Activated CD8-positive, alpha-beta T cell treated with anti-CD3 and anti-CD28 coated beads, Interleukin-2, amount 10 ng/mL, durations not matched to agents 7 days and 5 days (primary cell): Measurements from ENCODE around the gene KLHL13. TPM values are rescaled to one million over a fixed set of nuclear protein-coding genes. Genes with fewer than 3 reads are reported as not detected.
"Not testable (repeated sequence)": the region's sequence is repeated elsewhere in the genome, so short reads cannot be mapped to it uniquely, and the experiment has no call there.

Source experiments
- ATAC-seq: fragments of 150-1000 bp; cut with Tn5 transposase; one replicate; pipeline ENCODE4 v1.10.0; 2021; ENCODE audit warnings: moderate library complexity
- CTCF ChIA-PET: fragments of 350-600 bp; sonication (Branson Sonifier 250); formaldehyde crosslinking; loops from one replicate; lab custom pipeline; 2021; ENCODE audit warnings: antibody characterized with exemption; lab: Charles Lee
- POLR2A ChIA-PET: fragments of 350-600 bp; sonication (Branson Sonifier 250); formaldehyde crosslinking; loops from one replicate; lab custom pipeline; 2021; ENCODE audit warnings: antibody characterized with exemption; lab: Charles Lee
- DNase-seq: peaks from one replicate; pipeline ENCODE4 v3.0.0-alpha.2; 2020
- H3K27ac Mint-ChIP-seq: one replicate; pipeline ENCODE4 v1.8.0; 2021; ENCODE audit warnings: mild to moderate bottlenecking, mixed read lengths
- H3K27me3 Mint-ChIP-seq: one replicate; pipeline ENCODE4 v1.8.0; 2021; ENCODE audit warnings: low read depth, mixed read lengths
- H3K36me3 Mint-ChIP-seq: one replicate; pipeline ENCODE4 v1.8.0; 2021; ENCODE audit warnings: low read depth, mixed read lengths
- H3K4me1 Mint-ChIP-seq: one replicate; pipeline ENCODE4 v1.8.0; 2021; ENCODE audit warnings: low read depth, mixed read lengths
- H3K4me3 Mint-ChIP-seq: one replicate; pipeline ENCODE4 v1.8.0; 2021; ENCODE audit warnings: mild to moderate bottlenecking, mixed read lengths
- H3K9me3 Mint-ChIP-seq: one replicate; pipeline ENCODE4 v1.8.0; 2022; ENCODE audit warnings: mixed read lengths; ENCODE audit not compliant: insufficient read depth
- total RNA-seq, 2 experiments: library from RNA; stranded (reverse); gene quantifications; one replicate each; pipeline ENCODE4 v1.2.3, GENCODE V29; 2021

Gene KLHL13
- total RNA-seq, 2 experiments from 2014 or later: 0.08 TPM; not detected in 1

DNA sequence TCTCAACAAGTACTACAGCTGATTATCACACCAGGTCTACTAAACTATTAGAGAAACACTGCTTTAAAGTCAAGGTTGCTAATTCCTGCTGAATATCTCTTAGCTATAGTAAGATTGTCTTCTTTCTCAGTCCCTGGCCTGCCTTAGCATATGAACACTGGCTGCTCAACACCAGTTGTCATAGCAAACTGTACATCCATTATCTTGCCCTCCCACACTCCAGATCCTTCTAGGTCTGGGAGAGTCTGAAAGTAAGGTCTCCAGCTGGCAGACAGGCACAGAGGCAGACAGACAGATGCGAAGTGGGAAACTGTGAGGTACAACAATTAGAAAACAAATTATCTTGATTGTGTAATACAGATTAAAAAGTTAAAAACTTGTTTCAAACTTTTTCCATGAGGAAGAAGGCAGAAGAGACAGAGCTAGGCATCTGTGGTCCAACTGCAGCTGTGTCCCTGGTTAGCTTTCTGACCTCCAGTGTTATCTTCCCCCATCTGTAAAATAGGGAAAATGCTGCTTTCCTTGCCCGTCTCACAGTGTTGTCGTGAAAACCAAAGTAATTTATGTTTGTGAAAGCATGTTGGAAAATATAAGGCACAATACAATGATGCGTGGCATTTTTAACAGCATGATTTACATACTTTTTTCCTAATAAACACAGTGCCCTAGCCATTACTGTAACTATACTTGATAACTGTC, 133.8 kb downstream of the KLHL13 start:
- H3K9me3 Mint-ChIP-seq: no peaks in the 10 kb centered on the region
- H3K4me3 Mint-ChIP-seq: no peak overlapping the region
- ChIA-PET CTCF (no interaction called here), POLR2A (no interaction called here)
- no peak overlapping the region for H3K27ac Mint-ChIP-seq
- H3K36me3 Mint-ChIP-seq: no peaks in the 10 kb centered on the region
- ATAC-seq: no peak
- H3K27me3 Mint-ChIP-seq: no peaks in the 10 kb centered on the region
- DNase-seq: no peak
- no peaks in the 10 kb centered on the region for H3K4me1 Mint-ChIP-seq

DNA sequence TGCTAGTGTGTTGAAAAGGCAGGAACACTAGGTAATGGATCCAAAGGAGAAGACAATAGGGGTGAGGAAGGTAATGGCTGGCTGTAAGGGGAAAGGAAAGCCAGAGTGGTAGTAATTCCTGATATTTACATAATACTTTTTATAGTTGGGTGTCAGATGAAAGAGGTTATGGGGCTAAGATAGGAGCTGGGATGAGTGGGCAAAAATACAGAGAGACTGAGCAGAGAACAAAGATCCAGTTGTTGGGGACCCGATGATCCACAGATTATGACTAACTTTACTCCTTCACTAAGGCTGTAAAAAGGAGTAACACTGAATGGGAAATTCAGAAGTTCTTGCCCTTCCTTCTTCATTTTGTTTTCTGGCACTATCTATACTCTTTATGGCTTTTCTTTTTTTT, 138.2 kb downstream of the KLHL13 start:
- Mint-ChIP-seq H3K9me3 (no peaks in the 10 kb centered on the region), H3K27me3 (no peaks in the 10 kb centered on the region), H3K36me3 (no peaks in the 10 kb centered on the region), H3K4me3 (no peak overlapping the region), H3K4me1 (no peaks in the 10 kb centered on the region), H3K27ac (no peak overlapping the region)
- ChIA-PET POLR2A (no interaction called here), CTCF (no interaction called here)
- ATAC-seq: no peak
- DNase-seq: no peak

- no peaks in the 10 kb centered on the region for H3K27me3 Mint-ChIP-seq
- no peaks in the 10 kb centered on the region for H3K4me1 Mint-ChIP-seq
- no peaks in the 10 kb centered on the region for H3K36me3 Mint-ChIP-seq
- ChIA-PET CTCF (no interaction called here), POLR2A (no interaction called here)
- no peak overlapping the region for H3K27ac Mint-ChIP-seq
- ATAC-seq (no peak), DNase-seq (no peak)
- no peaks in the 10 kb centered on the region for H3K9me3 Mint-ChIP-seq
- no peak overlapping the region for H3K4me3 Mint-ChIP-seq
Measured at GRCh38 chrX:117977526-117977925, 139.1 kb downstream of the KLHL13 start.

DNA sequence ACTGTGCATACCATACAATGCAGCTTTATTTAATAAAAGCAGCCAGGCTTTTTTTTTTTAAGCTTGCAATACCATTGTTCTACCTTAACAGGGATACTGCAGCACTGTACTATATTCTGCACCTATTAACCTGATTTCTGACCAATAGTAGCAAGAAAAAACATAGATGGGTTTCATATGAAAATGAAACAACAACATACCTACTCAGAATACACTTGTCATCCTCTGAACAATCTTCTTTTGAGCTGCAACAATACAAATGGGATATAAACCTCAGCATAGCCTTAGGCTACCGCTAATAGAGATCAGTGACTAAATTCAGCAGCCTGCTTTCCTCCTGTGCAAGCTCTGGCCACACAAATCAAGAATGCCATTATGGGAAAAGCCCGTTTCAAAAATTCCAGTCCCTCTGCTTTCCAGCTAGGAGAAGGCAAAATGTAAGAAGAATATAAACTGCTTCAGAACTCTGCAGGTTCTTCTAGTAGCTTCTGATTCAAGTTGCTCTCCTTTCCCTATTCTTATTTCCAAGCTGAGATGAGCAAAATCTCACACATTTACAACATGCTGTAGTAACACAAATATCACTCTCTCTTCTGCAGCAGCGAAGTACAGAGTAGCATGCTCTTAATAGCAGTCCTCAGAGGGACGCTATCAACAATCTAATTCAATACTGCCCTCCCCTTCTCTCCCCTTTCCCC, 143.4 kb downstream of the KLHL13 start:
- Mint-ChIP-seq H3K27ac (no peak overlapping the region), H3K27me3 (no peaks in the 10 kb centered on the region), H3K36me3 (no peaks in the 10 kb centered on the region), H3K4me1 (no peaks in the 10 kb centered on the region), H3K9me3 (no peaks in the 10 kb centered on the region), H3K4me3 (no peak overlapping the region)
- CTCF ChIA-PET: interaction anchor here (0.8 kb wide), 1 partner anchor 11 kb away, joined by 3 read pairs; no protein-coding TSS in a partner anchor
- POLR2A ChIA-PET: no interaction called here
- DNase-seq (no peak), ATAC-seq (no peak)

GRCh38 chrX:117972711-117973109, 143.9 kb downstream of the KLHL13 start:
- Mint-ChIP-seq H3K4me1 (no peaks in the 10 kb centered on the region), H3K27me3 (no peaks in the 10 kb centered on the region), H3K27ac (no peak overlapping the region), H3K9me3 (no peaks in the 10 kb centered on the region), H3K36me3 (no peaks in the 10 kb centered on the region), H3K4me3 (no peak overlapping the region)
- ChIA-PET POLR2A (no interaction called here), CTCF (interaction anchor here (0.8 kb wide), 1 partner anchor 12 kb away, joined by 3 read pairs; no protein-coding TSS in a partner anchor)
- ATAC-seq: no peak
- DNase-seq: no peak

GRCh38 chrX:117969782-117970181, 146.8 kb downstream of the KLHL13 start:
- CTCF ChIA-PET: no interaction called here
- Mint-ChIP-seq H3K36me3 (no peaks in the 10 kb centered on the region), H3K4me1 (no peaks in the 10 kb centered on the region), H3K27ac (no peak overlapping the region), H3K9me3 (no peaks in the 10 kb centered on the region), H3K27me3 (no peaks in the 10 kb centered on the region), H3K4me3 (no peak overlapping the region)
- POLR2A ChIA-PET: no interaction called here
- DNase-seq: no peak
- no peak for ATAC-seq

DNA sequence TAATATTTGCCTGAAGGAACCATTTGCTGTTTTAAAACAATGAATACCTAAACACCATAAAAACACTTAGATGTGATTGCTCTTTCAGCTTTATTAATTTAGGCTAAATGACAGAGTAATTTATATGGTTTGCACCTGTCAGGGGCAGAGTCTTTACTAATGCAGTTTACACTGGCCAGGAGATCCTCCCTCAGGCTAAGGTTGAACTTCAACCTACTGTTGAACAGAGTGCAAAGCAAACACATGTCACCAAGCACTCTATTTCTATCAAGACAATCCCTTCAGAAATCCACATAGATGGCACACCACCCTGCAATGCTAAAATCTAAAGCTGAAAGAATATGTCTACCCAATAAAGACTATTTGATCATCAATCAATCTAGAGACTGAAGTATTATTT, 147.3 kb downstream of the KLHL13 start:
- ATAC-seq: no peak
- H3K4me3 Mint-ChIP-seq: no peak overlapping the region
- no peaks in the 10 kb centered on the region for H3K36me3 Mint-ChIP-seq
- CTCF ChIA-PET: no interaction called here
- H3K27ac Mint-ChIP-seq: no peak overlapping the region
- DNase-seq: no peak
- no peaks in the 10 kb centered on the region for H3K4me1 Mint-ChIP-seq
- no peaks in the 10 kb centered on the region for H3K27me3 Mint-ChIP-seq
- no peaks in the 10 kb centered on the region for H3K9me3 Mint-ChIP-seq
- POLR2A ChIA-PET: no interaction called here

- ChIA-PET CTCF (no interaction called here), POLR2A (no interaction called here)
- no peak for DNase-seq
- Mint-ChIP-seq H3K4me3 (no peak overlapping the region), H3K27ac (no peak overlapping the region), H3K27me3 (no peaks in the 10 kb centered on the region), H3K36me3 (no peaks in the 10 kb centered on the region), H3K9me3 (no peaks in the 10 kb centered on the region), H3K4me1 (no peaks in the 10 kb centered on the region)
- no peak for ATAC-seq
Measured at GRCh38 chrX:117959045-117959444, 157.6 kb downstream of the KLHL13 start.

DNA sequence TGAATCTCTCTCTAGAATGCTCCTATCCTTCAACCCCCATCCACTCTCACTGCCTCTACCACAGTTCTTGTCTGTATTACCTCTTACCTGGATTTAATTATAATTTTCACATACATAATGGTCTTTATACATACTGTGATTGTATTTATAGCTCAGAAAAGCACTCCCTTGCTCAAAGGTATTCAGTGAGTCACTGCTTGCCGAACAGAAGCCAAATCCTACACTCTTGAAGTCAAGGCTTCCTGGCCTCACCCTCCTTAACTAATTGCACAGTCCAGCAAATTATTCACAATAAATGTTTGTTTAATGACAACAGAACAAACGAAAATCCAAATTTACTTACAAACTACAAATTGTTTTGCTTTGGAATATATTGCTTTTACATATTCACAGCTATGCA, 159.5 kb downstream of the KLHL13 start:
- POLR2A ChIA-PET: no interaction called here
- CTCF ChIA-PET: no interaction called here
- Mint-ChIP-seq H3K36me3 (no peaks in the 10 kb centered on the region), H3K9me3 (no peaks in the 10 kb centered on the region), H3K27ac (no peak overlapping the region), H3K4me1 (no peaks in the 10 kb centered on the region), H3K27me3 (no peaks in the 10 kb centered on the region), H3K4me3 (no peak overlapping the region)
- ATAC-seq: no peak
- no peak for DNase-seq

GRCh38 chrX:117939296-117939695, 177.3 kb downstream of the KLHL13 start:
- H3K4me1 Mint-ChIP-seq, POLR2A ChIA-PET, ATAC-seq, H3K27ac Mint-ChIP-seq, DNase-seq, CTCF ChIA-PET, H3K4me3 Mint-ChIP-seq, H3K36me3 Mint-ChIP-seq, H3K9me3 Mint-ChIP-seq, H3K27me3 Mint-ChIP-seq: not testable (repeated sequence)

DNA sequence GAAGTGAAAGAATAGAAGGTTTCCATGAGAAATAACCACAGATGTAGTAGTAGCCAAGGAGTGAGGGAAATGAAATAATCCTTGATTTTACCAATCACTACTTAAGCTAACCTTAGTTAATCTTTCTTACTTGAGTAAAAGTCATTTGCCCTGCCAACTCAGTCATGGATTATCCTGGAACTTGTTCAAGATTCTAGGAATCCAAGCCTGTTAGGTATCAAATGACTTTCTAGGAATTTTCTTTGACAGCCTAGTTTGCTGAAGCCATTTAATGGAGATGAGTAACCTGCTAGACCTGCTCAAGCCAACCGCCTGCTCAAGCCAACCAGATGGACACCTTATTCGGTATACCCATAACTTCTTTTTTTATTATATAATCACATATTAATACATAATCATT, 180.5 kb downstream of the KLHL13 start:
- POLR2A ChIA-PET: no interaction called here
- CTCF ChIA-PET: no interaction called here
- Mint-ChIP-seq H3K27ac (no peak overlapping the region), H3K9me3 (no peaks in the 10 kb centered on the region), H3K27me3 (no peaks in the 10 kb centered on the region), H3K4me3 (no peak overlapping the region), H3K36me3 (no peaks in the 10 kb centered on the region), H3K4me1 (no peaks in the 10 kb centered on the region)
- DNase-seq: no peak
- no peak for ATAC-seq

DNA sequence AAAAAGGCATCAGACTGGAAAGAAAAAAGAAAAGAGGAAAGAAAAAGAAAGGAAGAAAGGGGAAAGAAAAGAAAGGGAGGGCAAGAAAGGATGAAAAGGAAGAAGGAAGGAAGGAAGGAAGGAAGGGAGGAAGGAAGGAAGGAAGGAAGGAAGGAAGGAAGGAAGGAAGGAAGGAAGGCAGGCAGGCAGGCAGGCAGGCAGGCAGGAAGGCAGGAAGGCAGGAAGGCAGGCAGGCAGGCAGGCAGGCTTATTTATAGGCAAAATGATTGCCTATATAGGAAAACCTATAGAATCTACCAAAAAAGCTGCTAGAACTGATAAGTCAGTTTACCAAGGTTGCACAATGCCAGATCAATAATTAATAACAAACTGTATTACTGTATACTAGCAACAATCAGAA, 186.5 kb downstream of the KLHL13 start:
- DNase-seq, CTCF ChIA-PET, H3K27me3 Mint-ChIP-seq, H3K4me1 Mint-ChIP-seq, POLR2A ChIA-PET, H3K36me3 Mint-ChIP-seq, H3K4me3 Mint-ChIP-seq, H3K27ac Mint-ChIP-seq, ATAC-seq, H3K9me3 Mint-ChIP-seq: not testable (repeated sequence)
